HG03280 (cell line): ENCODE results near the gene SAMD11.

ENCODE experiments used
- ATAC-seq: cut with Tn5 transposase; IDR thresholded peaks from one replicate; pipeline ENCODE4 v1.9.1; 2021; ENCODE audit warnings: mild to moderate bottlenecking, moderate library complexity; ENCODE audit not compliant: unreplicated experiment

SAMD11 gene

GRCh38 chr1:916173-917075 is 7.3 kb upstream of the SAMD11 start:
- ATAC-seq = no peak

GRCh38 chr1:917076-917459 is 6.7 kb upstream of the SAMD11 start:
- no peak for ATAC-seq

DNA sequence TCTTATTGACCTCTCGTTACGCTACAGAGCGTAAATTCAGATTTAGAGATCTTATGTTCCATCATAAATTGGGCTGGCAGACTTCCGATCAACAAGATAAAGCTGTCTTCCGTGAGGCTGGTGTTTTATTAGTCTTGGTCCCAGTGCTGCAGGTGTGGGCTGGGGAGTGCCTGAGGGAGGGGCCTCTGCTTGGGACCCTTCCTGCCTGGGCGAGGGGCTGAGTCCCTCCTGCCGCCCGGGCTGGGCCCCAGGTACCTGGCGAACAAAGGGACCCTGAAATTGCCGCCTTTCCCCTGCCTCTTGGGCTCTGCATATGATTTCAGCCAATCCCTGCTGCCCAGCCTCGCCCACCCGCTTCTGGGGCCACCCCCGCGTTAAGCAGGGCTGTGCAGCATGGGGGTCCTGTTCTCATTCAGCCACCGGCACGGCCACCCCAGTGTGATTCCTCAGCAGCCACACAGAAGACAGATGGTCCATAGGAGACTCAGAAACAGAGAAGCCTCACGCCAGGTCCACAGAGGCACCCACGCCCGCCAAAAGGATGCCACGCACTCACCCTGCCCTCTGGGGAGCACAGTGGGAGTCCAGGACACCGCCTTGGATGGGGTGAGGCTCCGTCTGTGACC is 6.1 kb upstream of the SAMD11 start:
- no peak for ATAC-seq

DNA sequence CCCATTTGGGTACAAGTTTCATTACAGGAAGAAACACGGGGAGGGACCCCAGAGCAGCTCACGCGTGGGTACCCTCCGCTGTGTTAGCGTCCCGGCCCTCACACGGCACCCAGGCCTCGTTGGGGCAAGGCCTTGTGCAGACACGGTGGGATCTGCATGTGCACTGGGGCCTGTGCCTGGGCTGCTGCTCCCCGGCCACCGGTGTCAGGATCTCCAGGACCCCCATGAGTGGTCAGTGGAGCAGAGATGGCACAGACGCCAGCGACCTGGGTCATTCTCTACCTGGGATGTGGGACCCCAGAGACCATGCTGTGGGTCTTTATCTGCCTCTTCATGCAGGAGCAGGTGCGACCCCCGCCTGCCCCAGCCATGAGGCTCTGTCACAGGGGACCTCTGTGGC is 5.4 kb upstream of the SAMD11 start:
- ATAC-seq = no peak

- ATAC-seq = no peak
Measured at GRCh38 chr1:918843-919242, 4.9 kb upstream of the SAMD11 start.

DNA sequence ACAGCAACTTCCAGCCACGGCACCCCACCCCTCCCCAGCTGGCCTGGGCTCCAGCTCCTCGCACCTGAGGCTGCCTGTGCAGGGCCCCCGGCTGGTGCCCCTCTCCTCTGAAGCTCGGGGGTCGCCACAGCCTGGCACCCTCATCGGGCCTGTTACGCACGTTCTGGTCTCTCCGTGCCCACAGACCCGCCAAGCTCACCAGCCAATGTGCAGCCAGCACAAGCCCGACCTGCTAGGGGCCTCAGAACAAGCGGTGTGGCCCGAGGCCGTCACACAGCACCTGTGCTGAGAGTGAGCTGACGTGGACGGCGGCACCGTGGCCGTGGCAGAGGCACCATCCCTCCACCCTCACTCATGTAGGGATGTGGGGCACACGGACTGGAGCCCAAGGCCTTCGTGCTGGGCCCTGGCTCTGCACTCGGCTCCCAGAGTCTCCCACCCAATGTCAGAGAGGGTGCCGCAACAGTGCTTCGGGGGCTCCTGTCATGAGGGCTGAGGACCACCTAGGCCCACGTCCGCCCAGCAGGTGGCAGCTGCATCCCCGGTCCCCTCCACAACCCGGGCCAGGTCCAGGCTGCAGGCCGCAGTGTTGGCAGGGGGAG is 4.4 kb upstream of the SAMD11 start:
- ATAC-seq = no peak

GRCh38 chr1:920010-920409 is 3.7 kb upstream of the SAMD11 start:
- ATAC-seq = no peak

- ATAC-seq = no peak
Measured at GRCh38 chr1:920521-920920, 3.2 kb upstream of the SAMD11 start.

GRCh38 chr1:921011-921837 is 2.5 kb upstream of the SAMD11 start:
- ATAC-seq = no peak

DNA sequence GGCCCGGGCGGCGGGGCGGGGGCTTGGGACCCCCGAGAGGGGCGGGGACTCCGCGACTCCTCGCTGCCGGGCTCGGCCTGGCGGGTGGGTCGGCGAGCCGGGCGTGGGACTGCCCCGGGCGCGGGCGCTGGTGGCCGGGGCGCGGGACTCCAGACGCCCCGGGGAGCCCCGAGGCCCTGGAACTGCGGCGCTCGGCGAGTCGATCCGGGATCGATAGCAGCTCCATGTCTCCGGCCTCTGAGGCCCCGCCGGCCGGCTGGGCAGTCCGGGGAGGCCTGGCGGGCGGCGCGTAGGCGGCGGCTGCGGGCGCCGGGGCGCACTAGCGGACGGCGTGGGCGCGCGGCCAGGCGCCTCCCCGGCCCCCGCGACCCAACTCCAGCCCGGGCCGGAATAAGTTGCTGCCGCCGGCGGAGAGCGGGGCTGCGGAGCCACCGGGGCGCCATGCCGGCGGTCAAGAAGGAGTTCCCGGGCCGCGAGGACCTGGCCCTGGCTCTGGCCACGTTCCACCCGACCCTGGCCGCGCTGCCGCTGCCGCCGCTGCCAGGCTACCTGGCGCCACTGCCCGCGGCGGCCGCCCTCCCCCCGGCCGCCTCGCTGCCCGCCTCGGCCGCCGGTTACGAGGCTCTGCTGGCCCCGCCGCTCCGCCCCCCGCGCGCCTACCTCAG is 400 bp downstream of the SAMD11 start:
- ATAC-seq = no peak

DNA sequence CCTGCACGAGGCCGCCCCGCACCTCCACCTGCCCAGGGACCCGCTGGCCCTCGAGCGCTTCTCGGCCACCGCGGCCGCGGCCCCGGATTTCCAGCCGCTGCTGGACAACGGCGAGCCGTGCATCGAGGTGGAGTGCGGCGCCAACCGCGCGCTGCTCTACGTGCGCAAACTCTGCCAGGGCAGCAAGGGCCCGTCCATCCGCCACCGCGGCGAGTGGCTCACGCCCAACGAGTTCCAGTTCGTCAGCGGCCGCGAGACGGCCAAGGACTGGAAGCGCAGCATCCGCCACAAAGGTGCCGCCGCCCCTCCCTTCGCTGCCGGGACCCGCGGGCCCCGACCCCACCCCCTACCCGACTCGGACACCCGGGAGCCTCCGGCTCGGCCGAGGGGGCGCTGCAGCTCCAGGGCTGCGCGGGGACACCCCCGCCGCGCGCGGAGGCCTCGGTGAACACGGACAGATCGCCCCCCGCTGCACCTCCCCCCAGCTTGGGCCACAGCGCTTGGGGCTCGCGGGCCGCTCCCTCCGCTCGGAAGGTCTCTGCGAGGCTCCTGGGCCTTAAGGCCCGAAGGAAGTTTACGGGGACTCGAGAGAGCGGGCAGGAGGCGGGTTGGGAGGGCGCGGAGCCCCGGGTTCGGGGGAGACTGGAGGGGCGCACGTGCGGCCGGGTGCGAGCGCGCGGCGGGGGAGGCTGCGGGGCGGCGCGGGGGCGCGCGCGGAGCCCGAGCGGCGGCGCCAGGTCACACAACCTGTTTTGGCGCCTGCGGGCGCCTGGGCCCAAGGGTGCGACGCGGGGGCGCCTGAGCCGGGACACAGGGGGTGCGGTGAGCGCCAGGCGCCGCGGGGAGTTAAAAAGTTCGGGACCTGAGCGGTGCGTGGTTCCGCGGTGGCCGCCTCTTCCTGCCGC is 1.2 kb downstream of the SAMD11 start:
- ATAC-seq = no peak

- ATAC-seq = no peak
Measured at GRCh38 chr1:925561-926421, 2.1 kb downstream of the SAMD11 start.

GRCh38 chr1:927234-927633 is 3.5 kb downstream of the SAMD11 start:
- no peak for ATAC-seq

- ATAC-seq = no peak
Measured at GRCh38 chr1:927748-928147, 4.0 kb downstream of the SAMD11 start.

GRCh38 chr1:928825-929661 is 5.3 kb downstream of the SAMD11 start:
- no peak for ATAC-seq

DNA sequence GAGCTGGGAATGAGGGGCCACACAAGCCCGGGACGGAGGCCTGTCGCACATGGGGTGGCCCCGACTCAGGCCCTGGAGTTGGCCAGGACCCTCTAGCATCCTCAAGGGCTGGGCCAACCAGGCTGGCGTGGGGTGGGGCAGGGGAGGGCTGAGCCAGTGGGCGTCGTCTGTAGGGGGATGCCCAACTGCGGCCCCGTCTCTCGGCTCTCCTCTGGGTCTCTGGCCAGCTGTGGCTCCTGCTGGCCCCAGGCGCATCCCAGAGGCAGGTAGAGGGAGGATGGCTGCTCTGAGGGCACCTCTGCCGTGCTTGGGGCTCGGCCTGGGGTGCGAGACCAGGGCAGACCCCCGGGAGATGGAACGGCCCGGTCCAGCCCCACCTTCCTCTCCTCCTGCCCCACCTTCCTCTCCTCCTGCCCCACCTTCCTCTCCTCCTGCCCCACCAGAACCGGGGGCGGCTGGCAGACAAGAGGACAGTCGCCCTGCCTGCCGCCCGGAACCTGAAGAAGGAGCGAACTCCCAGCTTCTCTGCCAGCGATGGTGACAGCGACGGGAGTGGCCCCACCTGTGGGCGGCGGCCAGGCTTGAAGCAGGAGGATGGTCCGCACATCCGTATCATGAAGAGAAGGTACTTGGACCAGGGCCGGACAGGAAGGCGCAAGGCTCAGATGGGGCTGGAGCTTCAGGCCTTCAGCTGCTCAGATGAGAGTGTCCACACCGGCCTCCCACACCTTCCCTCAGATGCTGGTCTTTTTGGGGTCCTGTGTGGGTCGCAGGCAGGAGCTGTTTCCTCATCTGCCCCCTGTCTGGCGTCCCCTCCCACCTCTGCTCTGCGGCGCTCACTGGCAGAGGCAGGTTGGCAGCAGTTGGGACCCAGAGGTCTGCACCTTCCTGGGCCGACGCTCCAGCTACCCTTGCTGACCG is 6.2 kb downstream of the SAMD11 start:
- ATAC-seq = no peak

- ATAC-seq = no peak
Measured at GRCh38 chr1:930633-931138, 7.0 kb downstream of the SAMD11 start.
